ENCODE data around the gene MYOM3.

MYOM3 gene

GRCh38 chr1:24138476-24139221 is 26.7 kb upstream of the MYOM3 start:
- DNase-seq = no peak

DNA sequence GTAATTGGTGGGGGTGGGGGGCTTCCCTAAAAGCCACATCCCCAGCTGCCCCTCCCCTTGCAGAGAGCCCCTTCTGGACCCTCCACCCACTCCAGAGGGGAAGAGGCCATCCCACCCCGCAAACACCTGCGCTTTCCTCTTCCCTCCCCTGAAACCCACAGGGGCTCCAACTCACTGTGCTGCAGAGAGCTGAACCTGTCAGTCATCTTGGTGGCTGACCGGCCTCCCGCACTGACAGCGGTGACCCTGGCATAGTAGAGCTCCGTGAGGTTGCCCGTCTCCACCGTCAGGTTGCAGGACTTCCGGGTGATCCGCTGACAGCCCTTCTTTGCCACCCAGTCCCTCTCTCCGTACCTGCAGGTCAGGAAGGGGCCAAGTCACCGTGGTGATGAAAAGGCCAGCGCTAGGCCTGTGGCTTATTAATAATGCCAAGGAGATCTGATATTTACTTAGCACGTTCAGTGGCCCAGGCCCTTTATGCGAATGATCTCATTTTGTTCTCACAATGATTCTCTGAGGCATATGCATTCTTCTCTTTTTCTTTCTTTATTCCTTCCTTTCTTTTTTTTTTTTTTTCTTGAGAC is 25.1 kb upstream of the MYOM3 start:
- DNase-seq = no peak

DNA sequence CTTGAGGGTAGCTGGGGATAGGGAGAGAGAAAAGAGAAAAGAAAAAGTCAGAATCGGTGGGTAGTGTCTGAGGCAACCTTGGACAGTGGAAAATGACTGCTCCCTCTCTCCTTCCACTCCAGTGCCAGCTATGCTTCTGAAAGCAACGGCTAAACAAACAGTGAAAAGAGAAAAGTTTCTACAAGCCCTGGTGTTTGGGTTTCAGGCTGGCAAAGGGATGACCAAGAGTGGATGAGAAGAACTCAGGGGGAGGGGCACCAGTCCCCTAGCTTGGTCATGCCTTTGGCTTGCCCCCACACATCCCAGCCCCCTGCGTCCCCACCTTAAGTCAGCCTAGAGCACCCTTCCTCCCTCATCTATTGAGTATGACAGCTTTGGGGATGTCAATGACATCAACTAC is 22.4 kb upstream of the MYOM3 start:
- DNase-seq = no peak

GRCh38 chr1:24133819-24134218 is 21.9 kb upstream of the MYOM3 start:
- no peak for DNase-seq

GRCh38 chr1:24130385-24130784 is 18.4 kb upstream of the MYOM3 start:
- DNase-seq = no peak

GRCh38 chr1:24127801-24128363 is 15.9 kb upstream of the MYOM3 start:
- no peak for DNase-seq

GRCh38 chr1:24127134-24127800 is 15.3 kb upstream of the MYOM3 start:
- no peak for DNase-seq

GRCh38 chr1:24126672-24127023 is 14.7 kb upstream of the MYOM3 start:
- no peak for DNase-seq

DNA sequence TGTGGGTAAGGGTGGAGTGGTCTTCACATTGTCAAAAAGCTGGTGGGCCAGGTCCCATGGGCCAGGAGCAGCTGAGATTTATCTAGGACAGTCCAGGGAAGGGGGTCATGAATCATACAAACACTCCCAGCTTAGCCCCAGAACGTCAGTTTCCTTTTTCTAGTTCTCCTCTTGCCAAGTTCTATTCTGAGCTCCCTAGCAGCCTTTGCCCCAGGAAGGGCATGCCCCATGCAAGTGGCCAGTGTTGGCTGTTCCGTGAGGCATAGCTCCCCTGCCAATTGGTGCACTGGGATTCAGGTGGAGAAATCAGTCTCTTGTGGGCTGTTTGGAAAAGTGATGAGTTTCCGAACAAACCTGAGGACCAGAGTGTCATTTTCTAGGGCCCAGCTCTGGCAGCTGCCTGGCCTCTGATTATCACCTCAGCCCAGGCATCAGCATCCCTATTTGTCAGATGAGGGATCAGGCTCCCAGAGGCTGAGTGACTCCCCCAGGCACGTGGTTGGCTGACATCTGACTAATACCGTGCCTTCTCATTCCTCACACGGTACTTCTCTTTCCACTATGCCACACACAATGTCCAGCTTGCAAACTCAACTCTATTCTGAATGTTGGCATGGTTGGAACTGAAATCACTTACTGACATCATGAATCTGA is 14.2 kb upstream of the MYOM3 start:
- DNase-seq = no peak

DNA sequence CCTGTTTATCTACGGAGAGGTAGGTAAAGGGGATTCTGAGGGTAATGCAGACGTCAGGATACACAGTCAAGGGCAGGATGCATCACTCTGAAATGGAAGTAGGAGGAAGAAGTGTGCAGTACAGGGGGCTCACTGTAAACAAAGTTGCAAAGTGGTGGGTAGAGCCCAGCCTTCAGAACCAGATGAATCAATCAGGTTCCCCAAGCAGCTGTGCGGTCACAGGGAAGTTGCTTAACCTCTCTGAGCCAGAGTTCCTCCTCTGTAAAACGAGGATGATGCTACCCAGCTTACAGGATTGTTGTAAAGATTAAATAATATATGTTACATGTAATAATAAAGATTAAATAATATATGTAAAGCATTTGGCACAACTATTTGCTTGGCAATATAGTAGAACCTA is 13.5 kb upstream of the MYOM3 start:
- no peak for DNase-seq

DNA sequence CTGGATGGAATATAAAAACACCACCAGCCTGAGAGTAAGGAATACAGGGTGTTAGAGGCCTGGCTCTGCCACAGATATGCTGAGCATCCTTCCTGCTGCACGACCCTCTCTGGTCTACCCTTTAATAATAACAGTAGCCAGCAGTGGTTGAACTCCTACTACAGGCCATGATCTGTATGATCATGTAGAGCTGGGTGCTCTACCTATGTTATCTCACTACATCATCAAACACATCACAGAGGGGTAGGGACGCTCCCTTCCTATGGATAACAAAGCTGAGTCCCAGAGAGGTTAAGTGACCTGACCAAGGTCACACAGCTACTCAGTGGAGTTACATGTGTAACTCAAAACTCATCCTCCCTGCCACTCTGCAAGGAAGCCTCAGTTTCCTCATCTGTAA is 13.0 kb upstream of the MYOM3 start:
- no peak for DNase-seq

DNA sequence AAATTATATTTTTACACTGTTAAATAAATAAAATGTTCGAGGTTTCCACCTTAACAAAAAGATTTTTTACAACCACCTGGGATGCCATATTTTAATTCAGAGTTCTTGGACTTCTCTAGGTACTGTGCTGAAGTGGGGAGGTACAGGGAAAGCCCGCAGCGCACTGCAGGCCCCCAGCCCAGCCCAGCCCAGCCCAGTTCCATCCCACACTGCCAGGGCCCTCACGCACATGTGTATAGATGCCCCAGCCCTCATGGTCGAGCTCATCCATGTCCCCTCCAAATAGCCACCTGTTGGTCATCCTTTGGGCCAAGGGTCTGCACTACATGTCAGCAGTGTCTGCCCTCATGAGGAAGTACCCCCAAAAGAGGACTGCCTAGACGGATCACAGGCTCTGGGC is 11.7 kb upstream of the MYOM3 start:
- DNase-seq = no peak

DNA sequence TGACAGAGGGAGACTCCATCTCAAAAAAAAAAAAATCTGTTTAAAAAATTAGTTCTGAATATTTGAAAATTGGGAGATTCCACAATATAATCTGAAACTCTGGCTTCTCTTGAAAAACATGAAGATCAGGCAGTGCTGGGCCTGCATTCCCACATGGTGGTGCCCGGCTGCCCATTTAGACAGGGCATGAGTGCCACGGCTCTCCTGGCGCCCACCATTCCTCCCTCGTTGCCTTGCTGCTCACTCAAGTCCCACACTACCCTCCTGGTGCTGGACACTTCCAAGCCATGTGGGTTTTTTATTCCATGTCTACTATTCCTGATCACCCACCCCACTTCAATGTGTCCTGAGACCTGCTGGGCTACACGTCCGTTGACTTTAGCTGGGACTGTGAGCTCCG is 10.8 kb upstream of the MYOM3 start:
- DNase-seq = no peak

GRCh38 chr1:24121406-24121805 is 9.5 kb upstream of the MYOM3 start:
- no peak for DNase-seq

DNA sequence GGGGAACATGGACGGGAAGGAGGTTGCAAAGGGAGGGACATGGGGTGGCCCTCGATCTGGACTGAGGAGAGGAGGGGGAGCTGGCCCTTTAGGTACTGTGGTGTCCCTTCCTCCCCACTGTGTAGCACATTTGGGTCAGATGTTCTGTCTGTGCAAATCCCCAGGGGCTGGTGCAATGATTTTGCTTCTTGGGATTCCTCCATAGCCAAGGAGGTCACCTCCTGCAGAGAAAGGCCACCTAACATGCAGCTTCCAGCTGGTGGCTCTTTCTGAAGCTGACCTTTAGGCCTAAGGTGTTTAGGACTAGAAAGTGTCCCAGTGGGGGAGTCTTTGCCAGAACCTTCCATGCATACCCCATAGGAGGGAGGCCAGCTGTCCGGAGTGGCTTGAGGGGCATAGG is 9.0 kb upstream of the MYOM3 start:
- DNase-seq = no peak

DNA sequence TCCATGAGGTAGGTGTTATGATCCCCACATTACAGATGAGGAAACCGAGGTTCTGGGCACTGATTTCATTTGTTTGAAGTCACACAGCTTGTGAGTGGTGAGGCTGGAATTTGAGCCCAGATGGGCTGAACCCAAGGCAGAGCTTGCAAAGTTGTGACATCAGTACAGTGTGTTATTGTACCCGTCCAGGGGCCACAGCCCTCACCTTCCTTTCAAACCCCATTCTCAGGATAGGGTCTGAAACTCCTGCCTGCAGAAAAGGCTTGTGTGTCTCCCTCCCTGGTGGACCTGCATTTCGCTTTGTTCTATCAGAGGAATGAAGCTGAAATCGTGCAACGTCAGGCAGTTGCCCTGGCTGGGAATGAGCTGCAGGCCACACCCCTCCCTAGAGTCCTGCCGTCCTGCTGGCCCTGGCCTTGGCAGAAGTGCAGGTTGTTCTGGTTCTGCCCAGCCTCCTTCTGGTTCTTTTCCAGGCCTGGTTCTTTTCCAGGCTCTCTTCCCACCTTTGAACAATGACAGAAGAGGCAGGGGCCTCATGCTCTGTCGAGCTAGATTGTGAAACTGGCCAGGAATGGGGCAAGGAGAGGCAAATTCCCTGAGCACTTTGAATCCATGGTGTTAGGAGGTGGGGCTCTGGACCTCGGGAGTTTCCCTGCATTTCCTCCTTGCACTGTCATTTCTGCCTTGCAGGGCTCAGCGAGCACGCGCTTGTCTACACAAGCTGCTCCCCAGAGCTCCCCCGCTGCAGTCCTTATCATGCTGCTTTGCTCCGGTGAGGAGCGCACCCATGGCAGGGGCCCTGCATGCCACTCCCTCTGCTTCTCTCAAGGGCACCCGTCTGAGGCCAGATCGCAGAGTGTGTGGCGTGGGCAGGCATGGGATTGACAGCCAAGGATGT is 8.2 kb upstream of the MYOM3 start:
- no peak for DNase-seq

GRCh38 chr1:24119489-24119858 is 7.5 kb upstream of the MYOM3 start:
- no peak for DNase-seq

DNA sequence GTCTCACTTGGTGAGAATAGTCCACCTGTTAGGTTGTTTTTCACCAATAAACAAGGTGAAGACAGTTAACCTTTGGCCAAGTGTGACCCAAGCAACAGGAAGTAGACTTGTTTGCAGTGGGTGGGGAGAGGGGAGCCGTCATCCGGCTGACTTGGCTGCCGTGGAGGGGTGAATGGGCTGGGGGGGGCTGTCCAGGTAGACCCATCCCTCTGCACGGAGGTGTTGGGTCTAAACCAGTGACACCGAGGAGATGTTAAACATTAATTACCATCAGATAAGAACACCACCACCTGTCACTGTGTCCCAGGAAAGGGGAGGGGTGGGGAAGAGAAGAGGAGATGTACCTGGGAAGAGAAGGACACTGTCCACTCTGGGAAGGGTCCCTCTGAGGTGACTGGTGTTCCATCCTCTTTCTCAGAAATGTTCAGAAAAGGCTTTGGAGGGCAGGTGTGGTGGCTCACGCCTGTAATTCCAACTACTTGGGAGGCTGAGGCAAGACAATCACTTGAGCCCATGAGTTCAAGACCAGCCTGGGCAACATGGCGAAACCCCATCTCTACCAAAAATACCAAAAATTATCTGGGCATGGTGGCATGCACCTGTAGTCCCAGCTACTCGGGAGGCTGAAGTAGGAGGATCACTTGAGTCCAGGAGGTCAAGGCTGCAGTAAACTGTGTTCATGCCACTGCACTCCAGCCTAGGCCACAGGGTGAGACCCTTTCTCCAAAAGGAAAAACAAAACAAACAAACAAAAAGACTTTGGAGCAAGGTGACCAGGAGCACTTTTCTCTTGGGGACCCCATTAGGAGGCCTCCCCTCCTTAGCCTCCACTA is 6.7 kb upstream of the MYOM3 start:
- no peak for DNase-seq

DNA sequence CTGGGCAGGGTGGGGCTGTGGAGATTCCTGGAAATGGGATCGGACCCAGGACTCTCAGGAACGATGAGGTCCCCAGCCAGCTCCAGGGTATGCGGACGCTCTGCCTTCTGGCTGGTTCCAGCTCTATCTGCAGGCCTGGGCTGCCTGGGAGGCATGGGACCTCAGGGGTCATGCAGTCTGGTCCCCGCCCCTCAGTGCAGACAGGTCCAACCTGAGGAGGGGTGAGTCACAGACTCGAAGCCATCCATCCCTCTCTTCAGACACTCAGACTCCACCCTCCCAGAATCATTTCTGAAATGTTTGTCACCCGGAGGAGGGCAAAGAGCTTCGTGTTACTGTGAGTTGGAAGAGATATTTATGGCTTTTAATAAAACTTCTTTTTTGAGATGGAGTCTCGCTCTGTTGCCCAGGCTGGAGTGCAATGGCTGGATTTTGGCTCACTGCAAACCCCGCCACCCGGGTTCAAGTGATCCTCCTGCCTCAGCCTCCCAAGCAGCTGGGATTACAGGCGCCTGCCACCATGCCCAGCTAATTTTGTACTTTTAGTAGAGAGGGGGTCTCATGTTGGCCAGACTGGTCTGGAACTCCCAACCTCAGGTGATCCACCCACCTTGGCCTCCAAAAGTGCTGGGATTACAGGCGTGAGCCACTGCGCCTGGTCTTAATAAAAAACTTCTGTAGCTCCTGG is 5.9 kb upstream of the MYOM3 start:
- DNase-seq = no peak

- DNase-seq = no peak
Measured at GRCh38 chr1:24117132-24117531, 5.2 kb upstream of the MYOM3 start.

- no peak for DNase-seq
Measured at GRCh38 chr1:24114753-24115152, 2.8 kb upstream of the MYOM3 start.
